Neural cell (in vitro differentiated cells): ENCODE measurements around the gene SNRPF. TPM values are rescaled to one million over a fixed set of nuclear protein-coding genes. Genes with fewer than 3 reads are reported as not detected.

Experiments
- H2AFZ ChIP-seq: fragments of 200-600, 300-800 bp; sonication (generic), shearing (Covaris generic); 2 replicates; pipeline ENCODE4 v1.6.0; 2014; ENCODE audit warnings: low read depth, mild to moderate bottlenecking, antibody characterized with exemption, low read length, moderate library complexity
- H3F3A ChIP-seq: fragments of 200-600 bp; shearing (Covaris generic); 2 replicates; pipeline ENCODE4 v1.6.1; 2016; ENCODE audit warnings: mild to moderate bottlenecking, moderate library complexity, mixed read lengths, antibody characterized with exemption, low read length; ENCODE audit not compliant: insufficient read depth, poor library complexity, severe bottlenecking
- H3K27ac ChIP-seq: fragments of 200-600, 300-800 bp; sonication (generic), shearing (Covaris generic); 2 replicates; pipeline ENCODE4 v1.5.1; 2014; ENCODE audit warnings: mild to moderate bottlenecking, low read length, moderate library complexity
- H3K27me3 ChIP-seq: fragments of 300-800, 200-600 bp; sonication (generic), shearing (Covaris generic); 2 replicates; pipeline ENCODE4 v1.6.0; 2014; ENCODE audit warnings: mild to moderate bottlenecking, low read depth, low read length, moderate library complexity; ENCODE audit not compliant: insufficient read depth
- H3K36me3 ChIP-seq: fragments of 300-800, 200-600 bp; sonication (generic), shearing (Covaris generic); 2 replicates; pipeline ENCODE4 v1.5.1; 2014; ENCODE audit warnings: mild to moderate bottlenecking, antibody characterized with exemption, low read length, moderate library complexity; ENCODE audit not compliant: insufficient read depth
- H3K4me2 ChIP-seq: fragments of 300-800, 200-600 bp; sonication (generic), shearing (Covaris generic); 2 replicates; pipeline ENCODE4 v1.6.0; 2014; ENCODE audit warnings: mild to moderate bottlenecking, low read length
- H3K4me3 ChIP-seq: fragments of 300-800, 200-600 bp; sonication (generic), shearing (Covaris generic); 2 replicates; pipeline ENCODE4 v1.5.1; 2014; ENCODE audit warnings: mild to moderate bottlenecking, low read length, moderate library complexity
- H3K79me2 ChIP-seq: fragments of 200-600 bp; shearing (Covaris generic); replicated peaks from 2 replicates; pipeline ENCODE4 v1.6.0; 2014; ENCODE audit warnings: mild to moderate bottlenecking, low read length, moderate library complexity; ENCODE audit not compliant: insufficient read depth
- H3K9ac ChIP-seq: fragments of 300-800, 200-600 bp; sonication (generic), shearing (Covaris generic); 2 replicates; pipeline ENCODE4 v1.6.1; 2016; ENCODE audit warnings: mild to moderate bottlenecking, low read length, mixed read lengths
- H3K9me2 ChIP-seq: fragments of 200-600 bp; shearing (Covaris generic); 2 replicates; pipeline ENCODE4 v1.6.1; 2016; ENCODE audit warnings: mild to moderate bottlenecking, low read length, mixed read lengths; ENCODE audit not compliant: insufficient read depth
- H3K9me3 ChIP-seq: fragments of 200-600, 300-800 bp; sonication (generic), shearing (Covaris generic); 2 replicates; pipeline ENCODE4 v1.6.1; 2016; ENCODE audit warnings: mild to moderate bottlenecking, mixed run types, low read length, moderate library complexity, mixed read lengths
- H4K20me1 ChIP-seq: fragments of 200-600 bp; shearing (Covaris generic); 2 replicates; pipeline ENCODE4 v1.6.1; 2016; ENCODE audit warnings: mild to moderate bottlenecking, mixed run types; ENCODE audit not compliant: insufficient read depth
- CTCF ChIP-seq: fragments of 450-650 bp; IDR thresholded peaks from 2 replicates; pipeline ENCODE4 v1.5.1; 2014; ENCODE audit warnings: antibody characterized with exemption, mild to moderate bottlenecking, moderate library complexity; ENCODE audit not compliant: poor library complexity, severe bottlenecking
- EP300 ChIP-seq: fragments of 450-650 bp; conservative IDR thresholded peaks from 2 replicates; pipeline ENCODE4 v1.6.1; 2014; ENCODE audit warnings: antibody characterized with exemption, mild to moderate bottlenecking, moderate library complexity; ENCODE audit not compliant: poor library complexity, severe bottlenecking
- EZH2 ChIP-seq: fragments of 200-600, 300-800 bp; shearing (Covaris generic), sonication (generic); IDR thresholded peaks from 2 replicates; pipeline ENCODE4 v1.6.1; 2014; ENCODE audit warnings: antibody characterized with exemption, low read length, borderline replicate concordance, mild to moderate bottlenecking; ENCODE audit not compliant: insufficient read depth, poor library complexity, severe bottlenecking
- MXI1 ChIP-seq: fragments of 450-650 bp; conservative IDR thresholded peaks from 2 replicates; pipeline ENCODE4 v1.6.1; 2014; ENCODE audit warnings: antibody characterized with exemption, mild to moderate bottlenecking; ENCODE audit not compliant: poor library complexity, severe bottlenecking
- POLR2AphosphoS5 ChIP-seq: IDR thresholded peaks from 2 replicates; pipeline ENCODE4 v1.6.1; 2012
- RAD21 ChIP-seq: fragments of 450-650 bp; conservative IDR thresholded peaks from 2 replicates; pipeline ENCODE4 v1.6.1; 2014; ENCODE audit warnings: antibody characterized with exemption, mild to moderate bottlenecking, moderate library complexity
- SMC3 ChIP-seq: fragments of 450-650 bp; conservative IDR thresholded peaks from 2 replicates; pipeline ENCODE4 v1.6.1; 2014; ENCODE audit warnings: antibody characterized with exemption, mild to moderate bottlenecking, moderate library complexity; ENCODE audit not compliant: poor library complexity
- TAF1 ChIP-seq: IDR thresholded peaks from 2 replicates; pipeline ENCODE4 v1.6.1; 2012; ENCODE audit warnings: low read depth
- polyA plus RNA-seq: library from polyadenylated mRNA; depleted of rRNA; stranded (reverse); fragments of >200 nt; gene quantifications from 2 replicates; pipeline ENCODE4 v1.2.3, GENCODE V29; 2014
- TF ChIP-seq, protein P1 (sequence below): IDR thresholded peaks from 2 replicates; pipeline ENCODE4 v1.6.1; 2012; ENCODE audit warnings: borderline replicate concordance

SNRPF gene
- polyA plus RNA-seq, 1 donor from 2014 or later = 42.1 TPM

DNA sequence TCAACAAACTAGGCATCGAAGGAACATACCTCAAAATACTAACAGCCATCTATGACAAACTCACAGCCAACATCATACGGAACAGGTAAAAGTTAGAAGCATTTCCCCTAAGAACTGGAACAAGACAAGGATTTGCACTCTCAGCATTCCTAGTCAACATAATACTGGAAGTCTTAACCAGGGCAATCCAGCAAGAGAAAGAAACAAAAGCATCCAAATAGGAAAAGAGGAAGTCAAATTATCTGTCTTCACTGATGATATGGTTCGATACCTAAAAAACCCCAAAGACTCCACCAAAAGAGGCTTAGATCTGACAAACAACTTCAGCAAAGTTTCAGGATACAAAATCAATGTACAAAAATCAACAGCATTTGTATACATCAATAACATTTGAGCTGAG, 51.1 kb downstream of the SNRPF start:
- Histone ChIP-seq H4K20me1 (no peaks in the 10 kb centered on the region), H3K4me2 (no peak overlapping the region), H3F3A (no peaks in the 10 kb centered on the region), H3K4me3 (no peak overlapping the region), H3K79me2 (no peaks in the 10 kb centered on the region), H3K9me2 (no peaks in the 10 kb centered on the region), H2AFZ (no peak overlapping the region), H3K36me3 (no peaks in the 10 kb centered on the region), H3K9ac (no peak overlapping the region), H3K9me3 (no peaks in the 10 kb centered on the region), H3K27me3 (no peaks in the 10 kb centered on the region), H3K27ac (no peak overlapping the region)
- TF ChIP-seq TAF1 (no peak), POLR2AphosphoS5 (no peak), MXI1 (no peak), SMC3 (no peak), RAD21 (no peak), CTCF (no peak), EZH2 (no peak), EP300 (no peak)
- TF ChIP-seq, protein P1, sequence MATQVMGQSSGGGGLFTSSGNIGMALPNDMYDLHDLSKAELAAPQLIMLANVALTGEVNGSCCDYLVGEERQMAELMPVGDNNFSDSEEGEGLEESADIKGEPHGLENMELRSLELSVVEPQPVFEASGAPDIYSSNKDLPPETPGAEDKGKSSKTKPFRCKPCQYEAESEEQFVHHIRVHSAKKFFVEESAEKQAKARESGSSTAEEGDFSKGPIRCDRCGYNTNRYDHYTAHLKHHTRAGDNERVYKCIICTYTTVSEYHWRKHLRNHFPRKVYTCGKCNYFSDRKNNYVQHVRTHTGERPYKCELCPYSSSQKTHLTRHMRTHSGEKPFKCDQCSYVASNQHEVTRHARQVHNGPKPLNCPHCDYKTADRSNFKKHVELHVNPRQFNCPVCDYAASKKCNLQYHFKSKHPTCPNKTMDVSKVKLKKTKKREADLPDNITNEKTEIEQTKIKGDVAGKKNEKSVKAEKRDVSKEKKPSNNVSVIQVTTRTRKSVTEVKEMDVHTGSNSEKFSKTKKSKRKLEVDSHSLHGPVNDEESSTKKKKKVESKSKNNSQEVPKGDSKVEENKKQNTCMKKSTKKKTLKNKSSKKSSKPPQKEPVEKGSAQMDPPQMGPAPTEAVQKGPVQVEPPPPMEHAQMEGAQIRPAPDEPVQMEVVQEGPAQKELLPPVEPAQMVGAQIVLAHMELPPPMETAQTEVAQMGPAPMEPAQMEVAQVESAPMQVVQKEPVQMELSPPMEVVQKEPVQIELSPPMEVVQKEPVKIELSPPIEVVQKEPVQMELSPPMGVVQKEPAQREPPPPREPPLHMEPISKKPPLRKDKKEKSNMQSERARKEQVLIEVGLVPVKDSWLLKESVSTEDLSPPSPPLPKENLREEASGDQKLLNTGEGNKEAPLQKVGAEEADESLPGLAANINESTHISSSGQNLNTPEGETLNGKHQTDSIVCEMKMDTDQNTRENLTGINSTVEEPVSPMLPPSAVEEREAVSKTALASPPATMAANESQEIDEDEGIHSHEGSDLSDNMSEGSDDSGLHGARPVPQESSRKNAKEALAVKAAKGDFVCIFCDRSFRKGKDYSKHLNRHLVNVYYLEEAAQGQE = no peak

Other genes with a start within 250 kb of the SNRPF start
- 8.2 and 12.4 TPM in 2 replicates for gene NTN4, start 68.2 kb upstream of the SNRPF start, polyA plus RNA-seq
- 0.16 TPM in 1 of 2 replicates, not detected in the other for gene CCDC38, start 83.7 kb downstream of the SNRPF start, polyA plus RNA-seq
- gene AMDHD1, start 84.4 kb downstream of the SNRPF start, polyA plus RNA-seq = 0.20 TPM in 1 of 2 replicates, not detected in the other
- gene HAL, start 137.4 kb downstream of the SNRPF start, polyA plus RNA-seq = 0.06 TPM in 1 of 2 replicates, not detected in the other
- 54.1 and 55.3 TPM in 2 replicates for gene LTA4H, start 176.6 kb downstream of the SNRPF start, polyA plus RNA-seq